ENCODE results near the gene ITFG2. TPM values are rescaled to one million over a fixed set of nuclear protein-coding genes. Genes with fewer than 3 reads are reported as not detected.

The ITFG2 gene
- total RNA-seq, 1 experiment from 2014 or later = 28.1 TPM

GRCh38 chr12:2795291-2796186 lies 16.9 kb upstream of the ITFG2 start:
- H3K4me3 Mint-ChIP-seq (ENCODE audit: unreplicated experiment) = peak overlapping the region; percentile 94
- peak overlapping the region; percentile 77 for H3K27ac Mint-ChIP-seq (ENCODE audit: low read depth, unreplicated experiment)
- no peak for TF ChIP-seq CTCF (IDR thresholded peaks at IDR 0.05; ENCODE audit: unreplicated experiment)
- H3K9me3 Mint-ChIP-seq (ENCODE audit: unreplicated experiment) = no peaks in the 10 kb centered on the region
- peaks cover 47% of the 10 kb centered on the region for H3K36me3 Mint-ChIP-seq (ENCODE audit: insufficient read depth, unreplicated experiment)
- intact Hi-C loops (cut with micrococcal nuclease) = loop anchor here (2.0 kb wide), 1 partner anchor 17 kb away; the partner anchor contains the start of gene ITFG2
- ChIA-PET POLR2A (interaction anchor here (0.6 to 8.2 kb wide), 17 partner anchors 9 to 1189 kb away, joined by 3 to 128 read pairs (median 3); partner anchors contain the start of genes FOXM1, ITFG2 and RHNO1), CTCF (interaction anchor here (0.6 to 2.5 kb wide), 9 partner anchors 9 to 1097 kb away, joined by 3 to 15 read pairs (median 3); partner anchors contain the start of gene ITFG2)
- H3K27me3 Mint-ChIP-seq (ENCODE audit: insufficient read depth, unreplicated experiment) = no peaks in the 10 kb centered on the region
- peak; percentile 57 for DNase-seq (ENCODE audit: unreplicated experiment)
- no TSS peak for BruUV-seq (replicated peaks)
- H3K4me1 Mint-ChIP-seq (ENCODE audit: insufficient read depth, unreplicated experiment) = peaks cover 11% of the 10 kb centered on the region

- Mint-ChIP-seq H3K36me3 (ENCODE audit: insufficient read depth, unreplicated experiment) (peaks cover 54% of the 10 kb centered on the region), H3K4me3 (ENCODE audit: unreplicated experiment) (peak overlapping the region; percentile 94), H3K27me3 (ENCODE audit: insufficient read depth, unreplicated experiment) (no peaks in the 10 kb centered on the region), H3K4me1 (ENCODE audit: insufficient read depth, unreplicated experiment) (peaks cover 11% of the 10 kb centered on the region), H3K9me3 (ENCODE audit: unreplicated experiment) (no peaks in the 10 kb centered on the region), H3K27ac (ENCODE audit: low read depth, unreplicated experiment) (peak overlapping the region; percentile 77)
- ChIA-PET POLR2A (interaction anchor here (0.6 to 8.2 kb wide), 17 partner anchors 8 to 1190 kb away, joined by 3 to 128 read pairs (median 3); partner anchors contain the start of genes FOXM1, ITFG2 and RHNO1), CTCF (interaction anchor here (0.6 to 2.5 kb wide), 11 partner anchors 8 to 1098 kb away, joined by 3 to 15 read pairs (median 3); partner anchors contain the start of gene ITFG2)
- intact Hi-C loops (cut with micrococcal nuclease) = no loop called here
- BruUV-seq (replicated peaks) = no TSS peak
- peak; percentile 11 for TF ChIP-seq CTCF (IDR thresholded peaks at IDR 0.05; ENCODE audit: unreplicated experiment)
- peak; percentile 34 for DNase-seq (ENCODE audit: unreplicated experiment)
These were observed 16.2 kb upstream of the ITFG2 start for GRCh38 chr12:2796187-2796666.

- POLR2A ChIA-PET = interaction anchor here (8.2 kb wide), 1 partner anchor 15 kb away, joined by 128 read pairs; the partner anchor contains the start of gene ITFG2
- peak overlapping the region; percentile 65 for H3K4me3 Mint-ChIP-seq (ENCODE audit: unreplicated experiment)
These were observed 14.6 kb upstream of the ITFG2 start for GRCh38 chr12:2797721-2798418.

More at GRCh38 chr12:2797721-2798418, 14.6 kb upstream of the ITFG2 start:
- BruUV-seq (replicated peaks) = no TSS peak
- Mint-ChIP-seq H3K36me3 (ENCODE audit: insufficient read depth, unreplicated experiment) (peaks cover 70% of the 10 kb centered on the region), H3K27me3 (ENCODE audit: insufficient read depth, unreplicated experiment) (no peaks in the 10 kb centered on the region), H3K9me3 (ENCODE audit: unreplicated experiment) (no peaks in the 10 kb centered on the region), H3K4me1 (ENCODE audit: insufficient read depth, unreplicated experiment) (peaks cover 11% of the 10 kb centered on the region), H3K27ac (ENCODE audit: low read depth, unreplicated experiment) (peak overlapping the region; percentile 77)
- CTCF ChIA-PET = interaction anchor here (3.8 kb wide), 1 partner anchor 15 kb away, joined by 26 read pairs; the partner anchor contains the start of gene ITFG2
- TF ChIP-seq CTCF (IDR thresholded peaks at IDR 0.05; ENCODE audit: unreplicated experiment) = peak; percentile 5
- intact Hi-C loops (cut with micrococcal nuclease) = no loop called here
- DNase-seq (ENCODE audit: unreplicated experiment) = no peak
